ENCODE data around the gene MEA1.

- TF ChIP-seq CTCF (IDR thresholded peaks at IDR 0.05) (no peak), POLR2A (IDR thresholded peaks at IDR 0.05) (no peak), POLR2AphosphoS5 (IDR thresholded peaks at IDR 0.05) (no peak)
Measured at GRCh38 chr6:43040542-43041257, 27.0 kb upstream of the MEA1 start.

All from breast epithelium (tissue), 3 donors.